Body of pancreas (tissue), 4 donors: ENCODE results near the gene TSSC4. TPM values are rescaled to one million over a fixed set of nuclear protein-coding genes. Genes with fewer than 3 reads are reported as not detected.

Source experiments
- ATAC-seq: fragments of 150-250 bp; one replicate; pipeline ENCODE4 v1.9.1; 2016
- DNase-seq, 4 donors: peaks; one replicate each; pipeline ENCODE4 v3.0.0-alpha.2; 2019
- H3K27ac ChIP-seq, 4 donors: fragments of 200-600 bp; sonication (generic); 1 replicate in 3 of 4; 2 replicates in 1 of 4; pipeline versions ENCODE4 v1.5.1 to v1.6.1; 2016 to 2019; ENCODE audit warnings: mild to moderate bottlenecking in 1 of 4, mixed read lengths in 1 of 4, moderate library complexity in 1 of 4
- H3K27me3 ChIP-seq, 2 donors: fragments of 200-600 bp; sonication (generic); one replicate each; pipeline ENCODE4 v1.6.0; 2016; ENCODE audit warnings: mild to moderate bottlenecking in 1 of 2
- H3K36me3 ChIP-seq, 2 donors: fragments of 200-600 bp; sonication (generic); replicated peaks in 1 of 2; 2 replicates each; pipeline ENCODE4 v1.5.1; 2016; ENCODE audit warnings: low read depth in 2 of 2; ENCODE audit not compliant: insufficient read depth in 1 of 2
- H3K4me1 ChIP-seq: fragments of 200-600 bp; sonication (generic); one replicate; pipeline ENCODE4 v1.6.0; 2016
- H3K4me3 ChIP-seq, 2 donors: fragments of 200-600 bp; sonication (generic); 1 replicate in 1 of 2; 2 replicates in 1 of 2; pipeline ENCODE4 v1.5.1; 2016 to 2019
- H3K9me3 ChIP-seq, 3 donors: fragments of 200-600 bp; sonication (generic); 1 replicate in 2 of 3; 2 replicates in 1 of 3; pipeline ENCODE4 v1.5.1; 2016
- CTCF ChIP-seq, 7 experiments: fragments of 450-650 bp in 4 of 7; fragments of 200-600 bp in 3 of 7; sonication (generic) in 3 of 7; IDR thresholded peaks; one replicate each; pipeline ENCODE4 v1.5.1; 2016 to 2019; ENCODE audit warnings: antibody characterized with exemption in 7 of 7
- POLR2A ChIP-seq, 3 donors: fragments of 450-650 bp; IDR thresholded peaks; one replicate each; pipeline ENCODE4 v1.6.1; 2016; ENCODE audit warnings: antibody characterized with exemption in 3 of 3, mild to moderate bottlenecking in 2 of 3
- WGBS, 2 donors: methylation state at CpG; one replicate each; pipeline ENCODE4 v1.1.5; 2017; 5-methylcytosine and 5-hydroxymethylcytosine counted together
- intact Hi-C: fragments of 100-400 bp; cut with DNase I; formaldehyde crosslinking; loops from one replicate; pipeline ENCODE4 v1.15.1; 2023
- total RNA-seq, 2 donors: library from RNA; depleted of rRNA; stranded (reverse); fragments of >200 nt; gene quantifications; one replicate each; pipeline ENCODE4 v1.1.0, GENCODE V29; 2016

Gene TSSC4
- total RNA-seq, 2 donors from 2014 or later = 21.5 to 25.7 TPM

- ATAC-seq = no peak
- H3K27ac ChIP-seq = no peak overlapping the region
- H3K9me3 ChIP-seq = no peaks in the 10 kb centered on the region
- no peak overlapping the region for H3K4me3 ChIP-seq
- peaks cover 14% of the 10 kb centered on the region for H3K4me1 ChIP-seq
- intact Hi-C loops = no loop called here
- DNase-seq = no peak
- no peaks in the 10 kb centered on the region for H3K36me3 ChIP-seq
- no peak for TF ChIP-seq POLR2A (IDR thresholded peaks at IDR 0.05)
- no peak for TF ChIP-seq CTCF (IDR thresholded peaks at IDR 0.05)
- 40 to 70% methylated on average over 1 to 24 of the region's 30 CpGs for WGBS, 2 donors
- no peaks in the 10 kb centered on the region for H3K27me3 ChIP-seq
Observed at GRCh38 chr11:2417856-2418692, 17.5 kb downstream of the TSSC4 start.

- no peaks in the 10 kb centered on the region for H3K27me3 ChIP-seq
- H3K27ac ChIP-seq = no peak overlapping the region
- H3K4me3 ChIP-seq = no peak overlapping the region
- H3K36me3 ChIP-seq = no peaks in the 10 kb centered on the region
- TF ChIP-seq CTCF (IDR thresholded peaks at IDR 0.05) = no peak
- no peak for TF ChIP-seq POLR2A (IDR thresholded peaks at IDR 0.05)
- no peak for ATAC-seq
- H3K4me1 ChIP-seq = peaks cover 14% of the 10 kb centered on the region
- no peak for DNase-seq
- H3K9me3 ChIP-seq = no peaks in the 10 kb centered on the region
- 69 to 78% methylated on average over 10 to 21 of the region's 21 CpGs for WGBS, 2 donors
- intact Hi-C loops = no loop called here
Observed at GRCh38 chr11:2418693-2419360, 18.3 kb downstream of the TSSC4 start.

- no peak overlapping the region for H3K4me3 ChIP-seq
- no peak for TF ChIP-seq POLR2A (IDR thresholded peaks at IDR 0.05)
- TF ChIP-seq CTCF (IDR thresholded peaks at IDR 0.05) = peak; percentile 72 to 91 (median 86)
- intact Hi-C loops = loop anchor here (5.0 kb wide), 1 partner anchor 223 kb away; no protein-coding TSS in a partner anchor
- WGBS, 2 donors = 43 to 48% methylated on average over 27 to 35 of the region's 36 CpGs
- no peak overlapping the region for H3K27ac ChIP-seq
- H3K9me3 ChIP-seq = no peaks in the 10 kb centered on the region
- H3K36me3 ChIP-seq = no peaks in the 10 kb centered on the region
- H3K4me1 ChIP-seq = peaks cover 14% of the 10 kb centered on the region
- peak; percentile 79 to 83 (median 80) for DNase-seq
- peak; percentile 73 for ATAC-seq
- no peaks in the 10 kb centered on the region for H3K27me3 ChIP-seq
Observed at GRCh38 chr11:2419638-2420501, 19.3 kb downstream of the TSSC4 start.

GRCh38 chr11:2420502-2421225, 20.1 kb downstream of the TSSC4 start:
- DNase-seq = peak; percentile 75 to 80 (median 78)
- intact Hi-C loops = loop anchor here (5.0 kb wide), 1 partner anchor 223 kb away; no protein-coding TSS in a partner anchor
- Histone ChIP-seq H3K27ac (no peak overlapping the region), H3K4me3 (no peak overlapping the region), H3K9me3 (no peaks in the 10 kb centered on the region), H3K4me1 (peaks cover 14% of the 10 kb centered on the region), H3K27me3 (no peaks in the 10 kb centered on the region), H3K36me3 (no peaks in the 10 kb centered on the region)
- 0 to 30% methylated on average over 3 to 34 of the region's 44 CpGs for WGBS, 2 donors
- peak; percentile 90 to 97 (median 93) for TF ChIP-seq CTCF (IDR thresholded peaks at IDR 0.05)
- no peak for TF ChIP-seq POLR2A (IDR thresholded peaks at IDR 0.05)
- ATAC-seq = peak; percentile 90
